GM18517 (cell line): ENCODE measurements around the gene EFNA1.
A peak's percentile ranks its signal among the peaks of the same experiment; 100 is the strongest.

Experiments used
- ATAC-seq: cut with Tn5 transposase; IDR thresholded peaks from one replicate; pipeline ENCODE4 v1.9.1; 2021; ENCODE audit warnings: mild to moderate bottlenecking, moderate library complexity; ENCODE audit not compliant: unreplicated experiment

Gene EFNA1

GRCh38 chr1:155127105-155127966, at the start of gene EFNA1:
TSS of gene EFNA1 (plus strand) at chr1:155127876. CDS start at chr1:155127978, 102 bp downstream.
- no peak for ATAC-seq

GRCh38 chr1:155078469-155079209, 49.0 kb upstream of the EFNA1 start, which contains the start of gene EFNA3:
TSS of gene EFNA3 (plus strand) at chr1:155078837. CDS start at chr1:155078942, 105 bp downstream.
- ATAC-seq: no peak

GRCh38 chr1:155079210-155079486, 48.5 kb upstream of the EFNA1 start:
- no peak for ATAC-seq

- no peak for ATAC-seq
Measured at GRCh38 chr1:155079487-155080311, 48.0 kb upstream of the EFNA1 start.

GRCh38 chr1:155080312-155081228, 47.1 kb upstream of the EFNA1 start:
- no peak for ATAC-seq

- ATAC-seq: no peak
Measured at GRCh38 chr1:155081472-155082300, 46.0 kb upstream of the EFNA1 start.

- no peak for ATAC-seq
Measured at GRCh38 chr1:155082301-155083051, 45.2 kb upstream of the EFNA1 start.

- ATAC-seq: no peak
Measured at GRCh38 chr1:155083052-155083541, 44.6 kb upstream of the EFNA1 start.

GRCh38 chr1:155083865-155084721, 43.6 kb upstream of the EFNA1 start:
- ATAC-seq: no peak

- peak; percentile 85 for ATAC-seq
Measured at GRCh38 chr1:155084722-155085503, 42.8 kb upstream of the EFNA1 start.

- no peak for ATAC-seq
Measured at GRCh38 chr1:155085504-155086127, 42.1 kb upstream of the EFNA1 start.

GRCh38 chr1:155086128-155086741, 41.4 kb upstream of the EFNA1 start:
- ATAC-seq: no peak

- ATAC-seq: no peak
Measured at GRCh38 chr1:155086856-155087535, 40.7 kb upstream of the EFNA1 start.

- no peak for ATAC-seq
Measured at GRCh38 chr1:155091071-155092051, 36.3 kb upstream of the EFNA1 start.
